Measurements from ENCODE around the gene TSTD1.

Gene TSTD1

DNA sequence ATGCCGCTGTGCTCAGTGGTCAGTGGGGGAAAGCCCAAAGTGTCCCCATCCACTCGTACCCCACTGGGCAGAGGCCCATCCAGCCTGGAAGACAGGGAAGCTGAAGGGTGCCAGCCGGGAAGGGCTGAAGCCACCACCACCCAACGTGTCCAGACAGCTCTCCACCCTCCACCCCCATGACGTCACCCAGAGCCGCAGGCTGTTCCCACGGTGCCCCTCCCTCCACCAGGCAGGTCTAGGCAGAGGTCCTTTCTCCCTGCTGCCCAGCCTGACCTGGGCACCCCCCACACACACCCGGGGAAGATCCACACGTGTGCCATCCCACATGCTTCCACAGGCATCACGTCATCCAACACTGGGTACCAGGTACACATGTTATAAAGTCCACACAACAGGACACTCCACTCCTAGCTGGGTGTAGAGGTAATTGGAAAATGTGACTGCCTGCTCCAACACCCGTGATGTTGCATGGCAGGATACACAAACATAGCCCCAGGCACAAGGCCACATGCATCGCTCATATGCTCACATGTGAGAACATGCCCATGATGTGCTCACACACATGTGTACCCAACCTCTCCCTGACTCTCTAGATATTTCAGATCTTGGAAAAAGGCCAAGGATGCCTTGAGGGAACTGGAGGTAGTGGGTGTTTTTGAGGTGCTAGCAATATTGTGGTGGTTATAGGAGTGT, 36.1 kb upstream of the TSTD1 start:
- TF ChIP-seq, protein P1, sequence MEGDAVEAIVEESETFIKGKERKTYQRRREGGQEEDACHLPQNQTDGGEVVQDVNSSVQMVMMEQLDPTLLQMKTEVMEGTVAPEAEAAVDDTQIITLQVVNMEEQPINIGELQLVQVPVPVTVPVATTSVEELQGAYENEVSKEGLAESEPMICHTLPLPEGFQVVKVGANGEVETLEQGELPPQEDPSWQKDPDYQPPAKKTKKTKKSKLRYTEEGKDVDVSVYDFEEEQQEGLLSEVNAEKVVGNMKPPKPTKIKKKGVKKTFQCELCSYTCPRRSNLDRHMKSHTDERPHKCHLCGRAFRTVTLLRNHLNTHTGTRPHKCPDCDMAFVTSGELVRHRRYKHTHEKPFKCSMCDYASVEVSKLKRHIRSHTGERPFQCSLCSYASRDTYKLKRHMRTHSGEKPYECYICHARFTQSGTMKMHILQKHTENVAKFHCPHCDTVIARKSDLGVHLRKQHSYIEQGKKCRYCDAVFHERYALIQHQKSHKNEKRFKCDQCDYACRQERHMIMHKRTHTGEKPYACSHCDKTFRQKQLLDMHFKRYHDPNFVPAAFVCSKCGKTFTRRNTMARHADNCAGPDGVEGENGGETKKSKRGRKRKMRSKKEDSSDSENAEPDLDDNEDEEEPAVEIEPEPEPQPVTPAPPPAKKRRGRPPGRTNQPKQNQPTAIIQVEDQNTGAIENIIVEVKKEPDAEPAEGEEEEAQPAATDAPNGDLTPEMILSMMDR (IDR thresholded peaks at IDR 0.05), result no peak
- no peak for DNase-seq (ENCODE audit: low spot score)
- Histone ChIP-seq H3K4me3 (no peak overlapping the region), H3K27ac (no peak overlapping the region)

DNA sequence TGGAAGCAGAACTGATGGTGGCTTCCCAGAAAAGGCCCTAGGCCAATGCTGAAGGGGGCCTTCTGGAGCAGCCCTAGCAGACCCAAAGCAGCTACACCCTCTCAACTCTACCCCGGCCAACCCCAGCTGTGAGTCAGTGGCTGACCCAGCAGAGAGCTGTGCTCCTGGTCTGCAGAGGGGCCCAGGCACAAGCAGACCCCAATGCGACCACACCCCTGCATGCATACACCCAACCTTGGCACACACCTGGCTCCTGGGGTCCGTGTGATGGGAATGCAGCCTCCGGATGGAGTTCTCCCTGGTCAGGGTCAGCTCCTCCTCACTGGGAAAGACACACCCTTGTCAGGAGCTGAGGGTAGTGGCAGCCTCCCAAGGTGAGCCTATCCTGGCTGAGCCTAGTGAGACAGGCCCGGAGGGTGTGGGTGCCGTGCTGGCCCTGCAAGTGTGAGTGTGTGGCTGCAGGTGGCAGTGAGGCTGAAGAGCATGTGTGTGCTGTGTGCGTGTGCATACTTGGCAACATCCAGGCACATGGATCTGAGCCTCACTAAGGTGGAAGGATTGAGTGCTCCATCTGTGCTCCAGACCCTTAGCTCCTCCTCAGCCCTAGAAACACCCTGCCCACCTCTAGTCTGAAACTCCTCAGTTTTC, 34.8 kb upstream of the TSTD1 start:
- Histone ChIP-seq H3K4me3 (no peak overlapping the region), H3K27ac (no peak overlapping the region)
- no peak for DNase-seq (ENCODE audit: low spot score)
- TF ChIP-seq, protein P1 (IDR thresholded peaks at IDR 0.05), result no peak

DNA sequence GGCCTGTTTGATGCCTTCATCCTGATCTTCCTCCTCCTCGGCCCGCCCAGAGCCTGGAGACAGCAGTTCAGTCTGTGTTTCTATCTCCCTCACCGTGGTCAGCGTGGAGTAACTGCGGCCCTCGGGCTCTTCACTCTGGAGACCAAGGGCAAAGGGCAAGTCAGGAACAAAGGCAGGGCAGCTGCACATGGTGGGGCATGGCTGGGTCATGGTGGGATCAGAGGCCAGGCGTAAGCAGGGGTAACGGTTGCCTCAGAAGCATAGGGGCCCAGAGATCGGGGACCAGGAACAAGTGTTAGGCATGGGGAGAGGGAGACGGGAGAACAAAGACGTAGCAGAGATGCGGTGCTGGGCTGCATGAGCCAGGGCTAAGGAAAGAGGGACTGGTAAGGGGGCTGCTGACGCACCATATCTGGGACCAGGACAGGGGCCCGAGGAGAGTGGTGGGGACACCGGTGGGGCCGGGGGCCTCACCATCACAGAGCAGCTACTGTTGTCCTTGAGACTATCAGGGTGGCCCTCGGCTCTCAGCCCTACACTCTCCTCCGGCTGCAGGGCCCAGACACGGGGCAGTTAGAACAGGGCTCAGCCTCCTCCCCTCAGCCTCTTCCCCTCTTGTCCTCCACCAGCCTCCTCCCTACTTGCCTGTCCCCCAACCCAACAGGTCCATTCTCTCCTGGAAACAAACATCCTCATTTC, 34.1 kb upstream of the TSTD1 start:
- no peak for DNase-seq (ENCODE audit: low spot score)
- Histone ChIP-seq H3K27ac (no peak overlapping the region), H3K4me3 (no peak overlapping the region)
- TF ChIP-seq, protein P1 (IDR thresholded peaks at IDR 0.05), result no peak

DNA sequence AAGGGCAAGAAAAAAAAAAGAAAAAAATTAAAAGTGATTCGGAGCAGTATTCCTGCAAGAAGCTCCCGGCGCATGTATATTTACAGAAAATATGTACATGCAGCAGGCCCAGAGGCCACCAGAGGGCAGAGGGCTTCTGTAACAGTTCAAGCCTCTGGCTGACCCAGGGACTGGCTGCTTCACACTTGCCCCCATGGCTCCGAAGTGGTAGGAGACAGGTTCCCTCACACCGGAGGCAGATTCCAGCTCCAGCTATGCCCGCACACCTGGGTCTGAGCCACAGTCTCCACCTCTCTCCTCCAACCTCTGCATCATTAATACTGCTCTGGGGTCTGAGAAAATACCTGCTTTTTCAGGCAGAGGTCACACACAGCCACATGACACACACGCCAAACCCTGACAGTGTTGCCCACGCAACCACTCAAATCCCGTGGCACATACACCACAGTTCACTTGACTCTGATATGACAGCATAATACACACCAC, 33.2 kb upstream of the TSTD1 start:
- Histone ChIP-seq H3K27ac (no peak overlapping the region), H3K4me3 (no peak overlapping the region)
- DNase-seq (ENCODE audit: low spot score), result no peak
- TF ChIP-seq, protein P1 (IDR thresholded peaks at IDR 0.05), result no peak

DNA sequence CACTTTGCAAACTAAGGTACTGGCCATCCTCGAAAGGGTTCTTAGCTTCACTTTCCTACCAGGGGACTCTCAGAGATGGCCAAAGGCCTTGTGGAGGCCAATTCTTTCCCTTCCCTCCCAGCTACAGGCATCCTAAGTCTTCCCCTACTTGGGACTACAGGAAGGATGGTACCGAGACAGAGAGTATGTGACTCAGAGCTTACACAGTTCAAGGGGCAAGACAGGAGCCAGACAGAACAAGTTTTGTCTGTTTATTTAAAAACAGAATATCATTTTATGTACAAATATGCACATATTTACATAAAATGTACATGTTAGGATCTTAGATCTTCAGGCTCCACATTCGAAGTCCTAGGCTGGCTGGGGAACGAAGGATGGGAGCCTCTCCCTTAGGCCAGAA, 32.0 kb upstream of the TSTD1 start:
- H3K27ac ChIP-seq, result no peak overlapping the region
- TF ChIP-seq, protein P1 (IDR thresholded peaks at IDR 0.05), result no peak
- H3K4me3 ChIP-seq, result no peak overlapping the region
- DNase-seq (ENCODE audit: low spot score), result no peak

DNA sequence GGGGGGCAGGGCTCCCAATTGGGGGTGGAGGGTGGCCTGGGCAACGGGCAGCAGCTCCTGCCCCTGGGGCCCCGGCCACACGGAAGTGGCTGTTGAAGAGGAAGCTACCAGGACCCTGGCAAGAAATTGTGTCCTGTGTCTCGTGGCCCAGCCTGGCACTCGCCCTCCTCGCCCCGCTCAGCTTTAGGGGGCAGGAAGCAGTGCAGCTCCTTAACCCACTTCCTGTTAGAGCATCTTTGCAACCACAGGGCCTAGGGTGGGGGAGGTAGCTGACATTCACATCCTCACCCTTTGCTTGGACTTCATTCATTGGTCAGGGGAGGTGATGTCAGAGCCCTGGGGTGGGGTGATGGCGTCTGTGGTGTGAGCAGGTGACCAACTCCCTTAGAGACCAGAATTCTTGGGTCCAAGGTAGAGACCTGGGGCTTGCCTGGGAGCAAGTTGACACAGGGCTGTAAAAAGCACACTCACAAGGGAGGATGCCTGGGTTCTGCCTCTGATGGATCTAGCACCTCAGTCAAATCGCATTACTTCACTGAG, 31.0 kb upstream of the TSTD1 start, which contains the start of gene ARHGAP30:
TSS of gene ARHGAP30 (minus strand) at position 161 of the 540 bp plus-strand sequence. CDS start 267 bp downstream, outside the sequence.
- DNase-seq (ENCODE audit: low spot score), result no peak
- peak within 1 kb of the TSS; percentile 65 for H3K4me3 ChIP-seq
- TF ChIP-seq, protein P1 (IDR thresholded peaks at IDR 0.05), result no peak
- H3K27ac ChIP-seq, result peak within 1 kb of the TSS in 1 of 2 donors; percentile 80

Data from coronary artery (tissue), 2 donors.